Activated CD8-positive, alpha-beta memory T cell treated with anti-CD3 and anti-CD28 coated beads, Interleukin-2, amount 50 U/mL, for 4 hours (primary cell): Measurements from ENCODE around the gene KRT71.
"Not testable (repeated sequence)": the region's sequence is repeated elsewhere in the genome, so short reads cannot be mapped to it uniquely, and the experiment has no call there.

ENCODE experiments used
- DNase-seq: peaks from one replicate; pipeline ENCODE4 v3.0.0-alpha.2; 2020

KRT71 gene

DNA sequence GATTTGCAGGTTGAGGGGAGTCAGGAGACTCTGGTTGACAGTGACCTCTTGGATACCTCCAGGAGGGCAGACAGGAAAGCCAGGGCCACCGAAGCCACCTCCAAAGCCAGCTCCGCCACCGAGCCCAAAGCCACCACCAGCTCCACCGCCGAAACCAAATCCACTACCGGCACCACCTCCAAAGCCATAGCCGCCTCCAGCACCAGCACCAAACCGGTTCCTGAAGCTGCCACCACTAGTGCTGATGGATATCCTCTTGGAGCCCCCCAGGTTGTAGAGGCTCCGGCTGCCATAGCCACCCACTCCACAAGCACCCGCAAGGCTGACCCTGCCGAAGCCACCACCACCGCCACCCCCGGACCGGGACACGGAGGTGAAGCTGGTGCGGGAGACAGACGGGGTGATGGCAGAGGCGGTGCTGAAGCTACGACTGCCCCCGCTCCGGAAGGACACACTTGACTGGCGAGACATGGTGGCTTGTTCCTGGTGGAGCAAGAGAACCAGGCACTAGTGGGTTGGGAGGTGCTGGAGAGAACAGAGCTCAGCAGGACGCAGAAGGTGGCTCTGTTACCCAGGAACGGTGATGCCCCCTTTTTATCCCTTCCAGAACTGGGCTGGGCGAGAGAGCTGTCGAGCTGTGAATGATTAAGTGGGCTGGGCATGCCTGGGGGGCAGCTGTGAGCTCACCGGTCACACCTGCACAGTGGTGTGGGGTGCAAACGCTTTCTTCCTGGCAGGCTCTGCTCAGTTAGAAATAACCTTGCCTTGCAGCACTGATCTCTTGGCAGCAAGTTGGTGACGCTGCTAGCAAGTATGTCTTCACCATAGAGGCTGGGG lies 32.9 kb downstream of the KRT71 start, which contains the start of gene KRT5:
KRT5 (minus strand) TSS at position 569 of the 837 bp plus-strand sequence; CDS start at position 471, 98 bp downstream.
- no peak for DNase-seq

DNA sequence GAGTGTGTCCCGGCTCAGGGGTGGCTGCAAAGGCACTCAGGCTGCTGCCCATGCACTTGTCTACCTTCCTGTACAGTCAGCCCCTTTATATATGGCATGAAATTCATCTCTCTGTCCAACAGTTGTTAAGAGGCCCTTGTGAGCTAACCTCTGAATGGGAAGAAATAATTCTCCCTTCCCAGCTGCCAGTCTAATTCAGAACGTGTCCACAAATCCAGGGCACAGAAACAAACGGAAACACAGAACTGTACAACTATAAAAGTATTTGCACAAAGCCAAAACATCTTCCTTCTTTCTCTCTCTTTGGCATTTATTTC lies 33.6 kb downstream of the KRT71 start:
- no peak for DNase-seq

DNA sequence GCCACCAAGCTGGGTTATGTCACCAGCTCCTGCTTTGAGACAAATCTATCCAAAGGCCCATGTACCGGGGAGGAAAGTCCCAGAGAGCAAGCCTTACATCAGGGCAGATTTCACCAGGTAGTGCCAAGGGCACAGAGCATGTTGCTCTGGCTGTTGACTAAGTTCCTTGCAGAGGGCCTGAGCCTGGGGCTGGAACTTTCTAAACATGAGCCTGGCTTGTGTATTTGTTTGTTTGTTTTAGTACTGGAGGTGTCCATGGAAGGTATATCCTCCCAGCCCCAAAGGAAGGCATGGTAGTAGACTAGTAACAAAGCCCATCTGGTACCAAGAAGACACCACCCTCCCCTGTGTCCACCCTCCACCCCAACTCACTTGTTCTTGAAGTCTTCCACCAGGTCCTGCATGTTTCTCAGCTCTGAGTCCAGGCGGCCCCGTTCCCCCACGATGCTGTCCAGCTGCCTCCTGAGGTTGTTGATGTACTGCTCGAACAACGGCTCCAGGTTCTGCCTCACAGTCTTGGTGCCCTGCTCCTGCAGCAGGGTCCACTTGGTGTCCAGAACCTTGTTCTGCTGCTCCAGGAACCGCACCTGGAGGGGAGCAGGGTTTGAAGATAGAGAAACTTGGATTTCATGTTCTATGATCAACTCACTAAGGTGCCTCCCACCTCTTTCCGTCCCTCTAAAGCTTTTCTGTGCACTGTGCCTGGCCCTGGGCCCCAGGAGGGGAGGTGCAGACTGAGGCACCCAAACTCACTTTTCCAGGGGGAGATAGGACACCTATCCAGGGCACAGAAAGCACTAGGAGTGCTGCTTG lies 34.2 kb downstream of the KRT71 start:
- no peak for DNase-seq

DNA sequence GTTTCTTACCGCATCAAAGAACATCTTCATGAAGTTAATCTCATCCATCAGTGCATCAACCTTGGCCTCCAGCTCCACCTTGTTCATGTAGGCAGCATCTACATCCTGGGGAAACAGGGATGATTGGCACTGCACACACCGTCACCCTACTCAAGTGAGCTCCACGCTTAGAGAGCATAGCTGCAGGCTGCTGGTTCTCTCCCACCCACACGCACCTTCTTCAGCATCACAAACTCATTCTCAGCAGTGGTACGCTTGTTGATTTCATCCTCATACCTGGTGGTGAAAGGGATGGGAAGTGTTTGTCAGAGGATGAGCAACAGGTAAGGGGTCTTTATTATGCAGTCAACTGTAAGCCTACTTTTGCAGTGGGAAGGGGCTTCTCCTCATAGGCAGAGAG lies 35.1 kb downstream of the KRT71 start:
- DNase-seq: no peak

DNA sequence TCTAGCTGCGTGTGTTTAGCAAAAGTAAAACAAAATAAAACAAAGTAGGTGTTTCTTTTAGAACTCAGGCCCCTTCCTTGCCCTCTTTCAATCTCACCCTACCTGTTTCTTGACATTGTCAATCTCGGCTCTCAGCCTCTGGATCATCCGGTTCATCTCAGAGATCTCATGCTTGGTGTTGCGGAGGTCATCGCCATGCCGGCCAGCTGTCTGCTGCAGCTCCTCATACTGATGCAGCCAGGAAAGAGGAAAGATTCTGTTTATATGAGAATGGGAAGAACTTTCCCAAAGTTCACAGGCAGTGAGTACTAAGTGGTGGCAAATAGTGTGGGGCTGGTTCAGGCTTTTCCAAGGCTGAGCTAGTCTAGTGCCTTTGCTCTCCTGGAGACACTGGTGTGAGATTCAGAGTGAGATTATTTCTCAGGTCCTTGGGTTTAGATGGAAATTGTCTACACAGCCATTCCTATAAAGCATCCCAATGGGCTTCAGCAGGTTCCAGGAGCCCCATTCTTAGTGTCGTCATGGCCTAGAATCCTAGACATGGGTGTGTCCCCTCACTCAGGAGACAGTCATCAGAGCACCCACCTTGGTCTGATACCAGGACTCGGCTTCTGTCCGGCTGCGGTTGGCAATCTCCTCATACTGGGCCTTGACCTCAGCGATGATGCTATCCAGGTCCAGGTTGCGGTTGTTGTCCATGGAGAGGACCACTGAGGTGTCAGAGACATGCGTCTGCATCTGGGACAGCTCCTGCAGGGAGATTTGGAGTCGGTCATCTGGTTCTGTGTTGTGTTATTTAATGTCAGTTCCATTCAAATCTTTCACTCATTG lies 35.7 kb downstream of the KRT71 start:
- no peak for DNase-seq

DNA sequence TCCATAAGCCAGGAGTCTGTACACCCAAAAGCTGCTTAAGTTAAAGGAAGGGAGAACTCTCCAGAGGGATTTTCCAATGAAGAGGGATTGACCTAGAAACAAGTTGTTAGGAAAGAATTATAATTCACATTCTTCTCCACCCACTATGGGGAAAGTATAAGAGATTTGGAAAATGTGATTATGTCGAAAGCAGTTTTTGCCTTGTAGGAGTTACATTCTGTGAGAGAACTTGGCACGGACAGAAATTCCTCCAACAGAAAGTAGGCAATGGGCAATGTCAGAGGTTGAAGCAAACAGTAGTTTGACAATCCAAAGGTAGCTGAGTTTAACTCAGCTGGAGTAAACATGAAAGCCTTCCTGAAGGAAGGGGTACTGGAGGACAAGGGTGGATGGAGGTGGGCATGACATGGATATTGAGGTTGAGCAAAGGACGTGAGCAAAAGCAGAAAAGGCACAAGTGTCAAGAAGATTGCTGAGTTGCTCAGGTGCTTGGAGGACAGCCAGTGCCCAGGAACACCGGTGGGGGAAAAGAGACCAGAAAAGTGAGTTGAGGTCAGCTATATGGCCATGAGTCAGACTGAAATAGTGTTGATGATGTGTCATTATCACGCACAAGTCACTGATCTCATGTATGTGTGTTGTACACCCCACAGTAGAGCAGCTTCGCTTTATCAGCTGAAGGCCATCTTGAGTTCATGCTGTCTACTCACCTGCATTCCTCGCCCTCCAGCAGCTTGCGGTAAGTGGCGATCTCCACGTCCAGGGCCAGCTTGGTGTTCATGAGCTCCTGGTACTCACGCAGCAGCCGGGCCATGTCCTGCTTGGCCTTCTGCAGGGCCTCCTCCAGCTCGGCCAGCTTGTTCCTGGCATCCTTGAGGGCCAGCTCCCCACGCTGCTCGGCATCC lies 36.8 kb downstream of the KRT71 start:
- no peak for DNase-seq

DNA sequence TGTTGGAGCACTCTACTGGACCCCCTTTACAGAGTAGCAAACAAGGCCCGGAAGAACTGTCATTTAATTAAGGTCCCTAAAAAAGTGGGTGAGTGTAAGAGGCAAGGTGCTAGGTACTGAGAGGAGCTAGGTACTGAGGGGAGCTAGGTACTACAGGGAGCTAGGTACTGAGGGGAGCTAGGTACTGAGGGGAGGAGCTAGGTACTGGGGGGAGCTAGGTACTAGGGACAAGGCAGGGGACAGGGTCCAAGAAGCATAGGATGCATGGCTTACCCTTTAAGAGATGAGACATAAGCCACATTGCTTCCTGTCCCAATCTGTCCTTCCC lies 37.7 kb downstream of the KRT71 start:
- DNase-seq: no peak

DNA sequence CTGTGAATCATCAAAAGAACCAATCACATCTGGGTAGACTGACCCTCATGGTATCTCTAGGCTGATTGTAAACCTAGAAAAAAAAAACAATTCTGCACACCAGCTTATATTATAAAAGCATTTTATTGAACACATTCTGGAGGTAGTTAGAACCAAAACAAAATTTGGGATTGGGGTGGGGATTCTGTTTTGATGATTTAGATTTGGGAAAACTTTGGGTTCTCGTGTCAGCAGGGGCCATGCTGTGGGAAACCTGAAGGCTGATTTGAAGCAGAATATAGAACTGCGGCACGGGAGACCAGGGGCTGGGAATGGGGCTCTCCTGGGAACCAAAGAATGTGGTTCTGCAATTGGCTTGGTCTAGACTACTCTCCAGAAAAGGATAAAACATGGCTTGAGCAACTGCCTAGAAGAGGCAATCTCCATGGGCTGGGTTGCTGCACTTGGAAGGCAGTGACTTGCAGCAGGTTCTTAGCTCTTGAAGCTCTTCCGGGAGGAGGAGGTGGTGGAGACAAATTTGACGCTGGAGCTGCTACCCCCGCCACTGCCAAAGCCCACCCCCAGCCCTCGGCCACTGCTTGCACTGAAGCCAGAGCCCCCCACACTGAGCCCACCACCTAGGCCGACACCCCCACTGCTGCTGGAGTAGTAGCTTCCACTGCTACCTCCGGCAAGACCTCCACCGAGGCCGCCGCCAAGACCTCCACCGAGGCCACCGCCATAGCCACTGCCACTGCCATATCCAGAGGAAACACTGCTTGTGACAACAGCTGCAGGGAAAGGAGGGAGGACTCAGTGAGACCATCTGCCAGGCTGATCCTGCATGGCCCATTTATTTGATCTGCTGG lies 38.2 kb downstream of the KRT71 start:
- no peak for DNase-seq

DNA sequence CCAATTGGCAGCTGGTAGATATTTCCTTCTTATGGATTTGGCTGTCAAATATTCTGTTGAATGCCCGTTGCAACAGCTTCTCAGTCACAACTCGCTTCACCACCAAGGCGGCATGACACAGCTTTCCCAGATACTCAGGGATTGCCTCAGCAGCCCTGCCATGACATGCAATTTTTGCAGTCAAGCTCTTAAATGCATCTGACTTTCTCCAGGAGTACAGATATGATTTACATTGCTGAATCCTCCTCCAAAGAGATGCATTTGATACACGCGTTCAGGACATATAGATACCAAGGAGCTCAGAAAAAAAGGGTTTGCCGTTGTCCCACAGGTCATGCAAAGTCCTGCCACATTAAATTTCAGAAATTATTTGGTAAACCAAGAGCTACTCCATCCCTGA lies 39.2 kb downstream of the KRT71 start:
- no peak for DNase-seq

DNA sequence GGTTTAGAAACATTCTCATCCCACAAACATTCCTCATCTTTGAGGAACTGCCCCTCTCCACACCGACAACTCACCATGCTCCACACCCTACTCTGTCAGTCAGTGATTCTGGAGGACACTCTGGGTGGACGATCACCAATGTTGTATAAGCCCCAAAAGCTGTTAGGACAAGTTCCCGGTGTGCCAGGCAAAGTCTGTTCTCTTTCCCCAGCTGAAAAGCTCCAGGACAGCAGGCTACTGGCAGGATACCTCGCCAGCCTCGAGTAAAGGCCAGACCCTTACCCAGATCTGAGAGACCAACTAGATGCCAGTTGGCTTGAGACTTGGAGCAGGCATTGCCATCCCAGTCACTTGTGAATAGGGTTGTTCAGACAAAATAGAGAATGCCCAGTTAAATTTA lies 44.7 kb downstream of the KRT71 start:
- no peak for DNase-seq

DNA sequence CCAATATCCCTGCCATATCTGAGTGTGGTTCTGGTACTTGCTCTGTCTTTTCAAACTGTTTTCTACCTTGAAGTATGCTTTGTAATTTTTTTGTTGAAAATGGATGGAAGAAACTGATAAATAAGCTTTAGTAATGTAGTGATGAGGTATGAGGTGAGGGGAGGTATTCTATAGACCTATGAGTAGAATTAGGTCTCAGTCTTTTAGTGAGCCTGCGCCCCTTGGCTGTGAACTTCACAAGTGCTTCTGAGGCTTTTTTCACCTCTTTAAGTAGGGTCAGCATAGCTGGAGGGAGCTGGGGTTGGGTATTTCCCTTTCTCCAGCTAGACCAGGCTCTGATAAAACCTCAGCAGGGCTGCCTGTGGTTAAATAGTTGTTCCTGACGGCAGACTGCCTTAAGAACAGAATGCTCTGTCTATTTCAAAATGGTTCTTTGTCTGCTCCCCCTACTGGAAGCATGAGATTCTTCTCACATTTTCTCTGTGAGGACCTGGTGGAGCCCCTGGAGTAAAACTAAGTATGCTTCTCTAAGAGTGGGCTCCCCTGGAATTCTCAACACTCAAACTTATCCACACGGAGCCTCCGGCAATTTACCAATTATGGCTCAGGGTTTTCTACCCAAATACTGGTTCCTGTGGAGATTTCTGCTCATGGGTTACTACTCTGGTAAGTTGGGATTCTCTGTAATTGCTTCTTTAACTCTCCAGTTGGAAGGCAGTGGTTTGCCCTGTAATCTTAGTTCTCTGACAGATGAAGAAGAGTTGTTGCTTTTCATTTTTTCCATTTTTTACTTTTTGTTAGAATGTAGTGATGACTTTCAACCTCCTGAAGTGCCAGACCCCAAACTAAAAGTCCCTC lies 45.9 kb downstream of the KRT71 start:
- no peak for DNase-seq

DNA sequence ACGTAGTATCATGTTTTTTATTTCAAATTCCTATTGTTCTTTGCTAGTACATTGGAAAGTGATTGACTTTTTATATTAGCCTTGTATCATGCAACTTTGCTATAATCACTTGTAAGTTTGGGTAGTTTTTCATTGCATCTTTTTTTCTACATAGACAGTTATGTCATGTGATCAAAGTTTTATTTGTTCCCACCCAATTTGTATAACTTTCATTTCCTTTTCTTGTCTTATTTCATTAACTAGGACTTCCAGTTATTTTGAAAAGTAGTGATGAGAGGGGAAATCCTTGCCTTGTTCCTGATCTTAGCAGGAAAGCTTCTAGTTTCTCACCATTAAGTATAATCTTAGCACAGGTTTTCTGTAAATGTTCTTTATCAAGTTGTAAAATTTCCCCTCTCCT lies 50.1 kb downstream of the KRT71 start:
- DNase-seq: no peak

DNA sequence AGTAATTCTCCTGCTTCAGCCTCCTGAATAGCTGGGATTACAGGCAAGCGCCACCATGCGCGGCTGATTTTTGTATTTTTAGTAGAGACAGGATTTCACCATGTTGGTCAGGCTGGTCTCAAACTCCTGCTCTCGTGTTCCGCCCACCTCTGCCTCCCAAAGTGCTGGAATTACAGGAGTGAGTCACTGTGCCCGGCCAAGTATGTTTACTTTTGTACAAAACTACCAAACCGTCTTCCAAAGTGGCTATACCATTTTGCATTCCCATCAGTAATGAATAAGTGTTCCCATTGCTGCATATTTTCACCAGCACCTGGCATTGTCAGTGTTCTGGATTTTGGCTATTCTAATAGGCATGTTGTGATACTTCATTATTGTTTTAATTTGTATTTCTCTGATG lies 51.5 kb downstream of the KRT71 start:
- no peak for DNase-seq

DNA sequence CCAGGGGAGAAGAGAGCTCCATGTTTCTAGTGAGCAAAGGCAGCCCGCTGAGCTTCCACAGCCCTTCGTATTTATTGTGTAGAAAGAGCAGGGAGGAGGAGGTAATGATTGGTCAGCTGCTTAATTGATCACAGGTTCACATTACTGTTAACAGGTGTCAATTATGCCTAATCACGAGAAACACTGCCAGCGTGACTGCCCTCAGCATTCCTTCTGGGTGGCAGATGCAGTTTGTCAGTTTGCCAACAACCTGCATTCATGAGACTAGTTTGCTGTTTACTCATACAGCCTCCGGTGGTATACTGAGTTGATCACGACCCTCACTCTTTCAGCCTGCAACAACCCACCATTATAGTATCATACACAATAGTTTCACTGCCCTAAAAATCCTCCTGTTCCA lies 52.4 kb downstream of the KRT71 start:
- not testable (repeated sequence) for DNase-seq

DNA sequence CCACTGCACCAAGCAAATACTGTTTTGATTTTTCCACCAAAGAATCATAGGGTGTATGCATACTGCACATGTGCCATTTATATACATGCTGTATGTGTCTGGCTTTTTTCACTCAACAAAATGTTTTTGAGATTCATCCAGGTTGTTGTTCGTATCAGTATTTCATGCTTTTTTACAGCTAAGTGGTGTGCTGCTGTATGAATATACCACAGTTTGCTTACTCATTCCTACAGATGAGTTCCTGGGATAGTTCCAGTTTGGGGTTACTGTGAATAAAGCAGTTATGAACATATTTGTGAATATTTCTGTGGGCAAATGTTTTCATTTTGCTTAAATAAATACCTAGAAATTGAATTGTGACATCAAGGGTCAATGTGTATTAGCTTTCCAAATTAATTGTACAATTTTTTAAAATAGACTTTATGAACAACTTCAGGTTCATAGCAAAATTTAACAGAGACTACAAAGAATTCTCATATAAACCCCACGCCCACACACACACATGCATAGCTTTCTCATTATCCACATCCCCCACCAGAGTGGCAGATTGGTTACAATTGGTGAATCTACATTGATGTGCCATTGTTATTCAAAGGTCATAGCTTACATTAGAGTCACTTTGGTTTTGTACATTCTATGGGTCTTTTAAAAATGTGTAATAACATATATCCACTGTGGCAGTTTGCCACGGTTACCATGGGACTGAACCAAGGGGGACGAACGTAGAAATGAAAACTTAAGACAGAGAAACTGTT lies 53.0 kb downstream of the KRT71 start:
- DNase-seq: no peak

DNA sequence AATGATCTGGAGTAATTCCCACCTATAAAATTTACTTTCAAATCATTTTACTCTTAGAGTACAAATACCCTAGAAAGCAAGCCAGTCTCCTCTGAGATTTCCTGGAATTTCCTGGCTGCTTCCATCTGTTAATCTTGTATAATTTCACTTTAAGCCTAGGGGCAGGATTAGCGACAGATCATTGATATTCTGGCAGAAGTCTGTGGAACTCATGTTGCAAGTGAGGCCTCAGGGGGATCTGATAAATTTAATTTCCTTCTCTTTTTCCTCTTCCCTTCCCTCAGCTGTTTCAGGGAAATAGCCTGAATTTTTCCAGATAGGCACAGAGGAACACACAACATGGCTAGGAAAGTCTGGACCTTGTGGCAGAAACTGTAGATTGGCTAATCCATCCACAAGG lies 54.0 kb downstream of the KRT71 start:
- DNase-seq: no peak

DNA sequence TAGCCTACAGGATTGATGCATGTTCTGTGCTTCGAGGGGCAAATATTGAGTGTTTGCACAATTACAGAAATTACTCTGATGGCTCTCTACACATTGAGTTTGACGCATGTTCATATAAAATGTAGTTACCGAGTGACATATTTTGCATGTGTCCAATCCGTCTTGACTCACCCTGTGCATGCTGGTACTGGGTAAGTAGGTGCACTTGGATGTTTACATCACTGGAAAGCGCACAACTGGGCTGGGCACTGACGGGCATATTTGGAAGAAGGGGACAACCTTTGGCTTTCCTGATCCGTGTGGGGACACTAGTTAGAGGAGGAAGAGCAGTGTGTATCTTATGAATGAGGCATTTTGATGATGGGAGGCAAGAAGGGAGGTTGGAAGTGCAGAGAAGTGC lies 55.0 kb downstream of the KRT71 start:
- DNase-seq: no peak

DNA sequence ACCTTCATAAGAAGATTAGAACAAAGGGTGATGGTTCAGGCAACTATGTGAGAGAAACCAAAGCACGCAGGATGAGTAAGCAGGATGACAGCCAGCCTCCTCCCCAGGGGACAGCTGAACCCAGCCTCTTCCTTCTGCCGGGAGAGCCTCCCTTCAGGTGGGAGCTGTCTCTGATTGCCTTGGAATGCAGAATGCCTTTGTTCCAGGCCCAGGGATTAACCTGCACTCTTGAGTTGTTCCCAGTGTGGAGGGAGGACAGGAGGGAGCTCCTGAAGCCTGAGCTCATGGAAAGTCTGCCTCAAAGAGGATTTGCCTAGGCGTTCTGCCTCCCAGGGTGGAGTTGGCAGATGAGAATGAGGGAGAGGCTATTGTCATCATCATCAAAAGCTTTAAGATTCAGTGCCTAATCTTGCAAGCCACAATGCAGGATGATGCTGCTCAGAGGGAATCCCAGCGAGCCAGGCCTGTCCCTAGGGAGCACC lies 56.3 kb downstream of the KRT71 start:
- no peak for DNase-seq

DNA sequence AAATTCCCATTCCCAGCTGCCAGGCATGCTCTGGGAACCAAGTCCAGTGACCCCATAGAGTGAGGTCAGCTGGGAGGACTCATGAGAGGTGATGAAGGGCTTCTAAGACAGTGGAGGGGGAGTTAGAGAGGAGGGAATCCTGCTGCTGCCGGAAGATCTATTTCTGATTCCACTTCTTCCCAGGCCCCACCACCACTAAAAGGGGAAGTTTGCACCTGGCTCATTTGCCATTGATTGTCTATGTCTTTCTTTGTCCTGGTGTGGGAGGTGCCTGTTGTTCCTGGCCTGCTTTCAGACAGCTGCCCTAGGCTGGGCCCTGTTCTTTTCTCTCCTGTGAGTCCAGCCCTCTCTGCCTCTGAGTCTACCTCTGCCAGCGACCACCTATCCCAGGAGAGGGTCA lies 56.9 kb downstream of the KRT71 start:
- no peak for DNase-seq

DNA sequence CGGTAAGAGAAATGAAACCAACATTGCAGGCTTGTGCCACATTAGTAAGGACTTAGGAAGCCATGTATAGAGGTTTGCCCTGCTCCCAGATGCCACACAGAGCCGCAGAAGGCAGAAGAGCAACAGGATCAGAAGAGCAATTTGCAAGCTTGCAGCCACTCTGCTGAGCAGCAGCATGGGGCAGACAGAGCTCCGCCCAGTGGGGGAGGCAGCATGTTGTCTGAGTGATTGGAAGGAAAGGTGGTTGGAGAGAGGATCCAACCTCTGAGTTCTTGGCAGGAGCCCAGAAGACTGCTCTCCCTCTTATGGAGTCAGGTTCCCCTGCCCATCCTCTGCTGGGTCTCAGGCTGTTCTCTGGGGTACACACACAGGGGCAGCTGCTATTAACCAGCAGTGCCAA lies 57.6 kb downstream of the KRT71 start:
- DNase-seq: no peak
